ENCODE data around the gene MAG.
A peak's percentile ranks its signal among the peaks of the same experiment; 100 is the strongest.
"Not testable (repeated sequence)": the region's sequence is repeated elsewhere in the genome, so short reads cannot be mapped to it uniquely, and the experiment has no call there.

MAG gene

GRCh38 chr19:35278578-35279284, 13.2 kb upstream of the MAG start:
- FAIRE-seq, result no peak

GRCh38 chr19:35279374-35279773, 12.6 kb upstream of the MAG start:
- DNase-seq (ENCODE audit: extremely low spot score, insufficient read length, low read depth) (no peak), FAIRE-seq (no peak)

More at GRCh38 chr19:35278578-35279284, 13.2 kb upstream of the MAG start:
- no peak for DNase-seq (ENCODE audit: extremely low spot score, insufficient read length, low read depth)

GRCh38 chr19:35279985-35280821, 11.8 kb upstream of the MAG start:
- peak; percentile 41 for FAIRE-seq
- no peak for DNase-seq (ENCODE audit: extremely low spot score, insufficient read length, low read depth)

- FAIRE-seq (no peak), DNase-seq (ENCODE audit: extremely low spot score, insufficient read length, low read depth) (no peak)
These were observed 10.7 kb upstream of the MAG start for GRCh38 chr19:35281303-35281702.

- FAIRE-seq (no peak), DNase-seq (ENCODE audit: extremely low spot score, insufficient read length, low read depth) (no peak)
These were observed 7.5 kb upstream of the MAG start for GRCh38 chr19:35284153-35285094.

- FAIRE-seq, result no peak
These were observed 6.9 kb upstream of the MAG start for GRCh38 chr19:35285095-35285449.

GRCh38 chr19:35285465-35285864, 6.5 kb upstream of the MAG start:
- not testable (repeated sequence) for DNase-seq (ENCODE audit: extremely low spot score, insufficient read length, low read depth); FAIRE-seq

More at GRCh38 chr19:35285095-35285449, 6.9 kb upstream of the MAG start:
- DNase-seq (ENCODE audit: extremely low spot score, insufficient read length, low read depth), result no peak

GRCh38 chr19:35286101-35286500, 5.9 kb upstream of the MAG start:
- not testable (repeated sequence) for DNase-seq (ENCODE audit: extremely low spot score, insufficient read length, low read depth); FAIRE-seq

GRCh38 chr19:35287713-35288112, 4.2 kb upstream of the MAG start:
- no peak for DNase-seq (ENCODE audit: extremely low spot score, insufficient read length, low read depth)
- FAIRE-seq, result no peak

GRCh38 chr19:35288331-35288730, 3.6 kb upstream of the MAG start:
- DNase-seq (ENCODE audit: extremely low spot score, insufficient read length, low read depth) (no peak), FAIRE-seq (no peak)

GRCh38 chr19:35288906-35289305, 3.1 kb upstream of the MAG start:
- FAIRE-seq, result no peak
- DNase-seq (ENCODE audit: extremely low spot score, insufficient read length, low read depth), result no peak

GRCh38 chr19:35290381-35291127, 1.4 kb upstream of the MAG start:
- FAIRE-seq (no peak), DNase-seq (ENCODE audit: extremely low spot score, insufficient read length, low read depth) (no peak)

- DNase-seq (ENCODE audit: extremely low spot score, insufficient read length, low read depth), result no peak
- no peak for FAIRE-seq
These were observed 702 bp upstream of the MAG start for GRCh38 chr19:35291259-35291658.

GRCh38 chr19:35292421-35293362, 731 bp downstream of the MAG start:
- DNase-seq (ENCODE audit: extremely low spot score, insufficient read length, low read depth) (no peak), FAIRE-seq (no peak)

GRCh38 chr19:35293363-35293739, 1.4 kb downstream of the MAG start:
- DNase-seq (ENCODE audit: extremely low spot score, insufficient read length, low read depth) (no peak), FAIRE-seq (no peak)

GRCh38 chr19:35293808-35294207, 1.8 kb downstream of the MAG start:
- DNase-seq (ENCODE audit: extremely low spot score, insufficient read length, low read depth), result no peak
- FAIRE-seq, result no peak

- DNase-seq (ENCODE audit: extremely low spot score, insufficient read length, low read depth) (no peak), FAIRE-seq (no peak)
These were observed 2.4 kb downstream of the MAG start for GRCh38 chr19:35294328-35294727.

All from GM18507 (cell line).